ENCODE measurements around the gene MTMR3.

MTMR3 gene

DNA sequence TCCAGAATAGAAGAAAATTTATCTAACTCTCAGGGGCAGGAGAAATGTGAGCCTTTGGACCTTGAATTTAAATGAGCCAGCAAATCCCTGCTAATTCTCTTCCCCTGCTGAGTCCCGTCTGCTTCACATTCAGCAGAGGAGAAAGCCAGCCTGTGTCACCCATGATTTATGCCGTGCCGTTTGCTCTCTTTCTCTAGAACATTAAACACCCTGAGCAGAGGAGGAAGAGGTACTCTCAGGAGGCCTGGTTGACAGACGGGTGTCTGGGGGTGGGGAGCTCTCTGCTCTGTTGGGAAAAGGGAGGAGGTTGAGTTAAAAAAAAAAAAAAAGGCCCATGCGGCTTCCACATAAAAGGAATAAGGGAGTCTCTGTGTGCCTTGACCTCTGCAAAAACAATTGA, 11.3 kb upstream of the MTMR3 start:
- no peak for DNase-seq

DNA sequence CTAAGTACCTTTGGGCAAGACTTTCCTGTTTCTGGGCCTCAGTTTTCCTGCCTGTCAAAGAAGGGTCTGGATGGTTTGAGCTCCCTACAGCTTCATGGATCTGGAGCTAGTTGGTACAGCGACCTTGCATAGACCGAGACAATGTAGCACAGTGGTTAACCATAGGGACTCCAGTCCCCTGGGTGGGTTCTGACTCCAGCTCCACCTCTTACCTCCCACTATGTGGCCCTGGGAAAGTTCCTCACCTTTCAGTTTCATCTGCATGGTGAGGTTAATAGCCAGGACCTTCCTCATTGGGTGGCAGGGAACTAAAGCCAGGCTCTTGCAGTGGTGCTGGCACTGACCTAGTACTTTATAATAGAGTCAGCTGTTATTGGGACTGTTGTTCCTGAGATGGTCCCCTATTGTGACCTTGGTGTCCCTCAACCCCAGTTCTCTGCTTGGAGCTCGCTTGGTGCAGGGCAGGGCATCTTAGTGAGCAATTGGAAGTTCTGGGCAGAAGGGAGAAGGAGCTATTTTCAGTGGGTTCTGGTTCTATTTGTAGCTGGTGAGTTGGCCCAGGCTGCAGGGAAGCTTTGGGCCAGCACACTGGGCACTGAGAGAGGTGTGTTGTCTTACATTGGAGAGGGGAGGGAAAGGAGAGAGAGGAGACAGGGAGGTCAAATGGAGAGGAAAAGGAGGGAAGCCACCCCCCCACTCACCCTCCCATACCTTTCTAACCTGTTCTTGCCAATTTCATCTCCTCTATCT, 10.7 kb upstream of the MTMR3 start:
- DNase-seq, result no peak

DNA sequence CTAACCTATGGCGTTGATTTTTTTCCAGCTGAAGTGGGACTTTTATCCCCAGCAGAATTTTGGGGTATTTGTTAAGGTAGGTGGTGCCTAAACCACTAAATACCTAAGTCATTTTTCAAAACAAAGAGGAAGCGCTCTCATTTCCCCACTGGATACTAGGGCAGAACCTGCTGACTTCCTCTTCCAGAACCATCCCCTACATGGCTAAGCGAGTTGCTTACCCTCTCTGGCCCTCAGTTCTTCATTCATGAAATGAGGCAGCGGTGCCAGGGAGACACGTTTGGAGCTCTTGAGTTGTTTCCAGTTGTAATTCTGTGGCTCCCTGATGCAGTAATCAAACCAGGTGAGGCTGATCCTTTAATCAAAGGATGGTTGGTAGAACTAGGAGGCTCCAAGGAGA, 10.0 kb upstream of the MTMR3 start:
- no peak for DNase-seq

DNA sequence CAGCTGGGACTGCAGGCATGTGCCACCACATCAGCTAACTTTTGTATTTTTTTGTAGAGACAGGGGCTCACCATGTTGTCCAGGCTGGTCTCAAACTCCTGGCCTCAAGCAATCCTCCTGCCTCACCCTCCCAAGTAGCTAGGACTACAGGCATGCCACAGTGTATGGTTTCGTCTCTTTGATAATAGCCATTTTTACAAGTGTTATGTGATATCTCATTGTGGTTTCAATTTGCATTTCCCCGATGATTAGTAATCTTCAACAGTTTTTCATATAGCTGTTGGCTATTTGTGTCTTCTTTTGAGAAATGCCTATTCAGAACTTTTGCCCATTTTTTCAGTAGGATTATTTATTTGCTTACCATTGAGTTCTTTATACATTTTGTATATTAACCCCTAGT, 9.0 kb upstream of the MTMR3 start:
- DNase-seq, result no peak

DNA sequence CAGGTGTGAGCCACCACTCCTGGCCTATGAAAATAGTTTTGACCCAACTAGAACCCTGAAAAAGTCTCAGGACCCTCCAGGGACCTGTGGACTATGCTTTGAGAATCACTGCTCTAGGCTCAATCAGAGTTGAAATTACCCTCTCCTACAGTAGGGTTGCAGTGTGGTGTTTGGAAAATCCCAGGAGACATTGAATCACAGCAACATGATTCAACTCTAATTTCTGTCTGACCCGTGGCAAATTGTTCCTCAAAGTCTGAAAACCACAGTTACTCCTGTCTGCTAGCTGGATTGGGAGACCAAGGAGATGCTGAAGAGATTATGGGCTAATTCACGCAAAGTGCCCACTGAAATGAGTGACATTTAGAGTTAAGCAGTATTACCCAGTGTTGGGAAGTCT, 5.4 kb upstream of the MTMR3 start:
- no peak for DNase-seq

DNA sequence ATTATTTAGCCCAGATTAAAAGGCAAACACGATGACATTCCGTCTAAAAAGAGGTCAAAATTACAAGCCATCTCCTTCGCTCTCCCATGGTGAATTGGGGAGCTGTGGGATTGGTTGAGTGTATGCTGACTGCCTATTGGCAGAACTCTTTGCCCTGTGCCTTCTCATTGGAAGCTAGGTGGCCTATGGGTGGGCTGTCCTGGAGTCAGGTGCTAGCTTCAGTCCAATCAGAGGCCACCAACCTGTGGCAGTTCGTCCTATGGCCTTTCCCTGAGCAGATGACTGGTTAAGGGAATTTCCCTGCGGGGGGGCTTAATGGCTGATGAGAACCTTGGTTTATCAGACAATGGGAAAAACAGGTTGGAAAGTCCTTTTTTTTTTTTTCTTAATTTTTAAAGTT, 3.2 kb upstream of the MTMR3 start:
- no peak for DNase-seq

DNA sequence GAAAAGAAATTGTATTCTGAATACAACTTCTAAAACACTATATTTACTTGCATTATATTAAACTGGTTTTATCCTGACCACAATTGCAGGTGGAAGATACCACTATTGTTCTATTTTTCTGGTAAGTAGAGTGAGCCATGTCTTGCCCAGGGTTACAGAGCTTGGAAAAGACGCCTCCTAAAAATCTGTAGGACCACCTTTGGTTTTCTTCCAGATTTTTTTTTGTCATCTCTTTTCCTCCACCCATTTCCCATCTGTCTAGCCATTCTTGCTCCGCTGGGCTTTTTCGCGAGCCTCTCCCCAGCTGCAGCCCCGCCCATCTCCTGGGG, 294 bp upstream of the MTMR3 start:
- DNase-seq, result no peak

DNA sequence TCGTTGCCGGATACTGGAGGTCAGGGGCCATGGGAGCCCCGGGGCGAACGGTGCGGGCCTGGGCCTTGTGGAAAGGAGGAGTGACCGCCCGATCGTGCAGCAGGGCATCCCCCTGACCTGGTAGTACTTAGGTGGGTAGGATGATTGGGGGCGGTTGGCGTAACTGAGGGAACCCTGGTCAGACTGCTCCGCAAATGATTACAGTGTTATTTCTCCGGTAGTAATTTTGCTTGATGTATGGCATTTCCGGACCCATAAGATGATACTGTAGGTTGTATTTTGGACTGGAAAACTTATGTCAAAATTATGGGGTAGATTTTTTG, 762 bp downstream of the MTMR3 start:
- no peak for DNase-seq

DNA sequence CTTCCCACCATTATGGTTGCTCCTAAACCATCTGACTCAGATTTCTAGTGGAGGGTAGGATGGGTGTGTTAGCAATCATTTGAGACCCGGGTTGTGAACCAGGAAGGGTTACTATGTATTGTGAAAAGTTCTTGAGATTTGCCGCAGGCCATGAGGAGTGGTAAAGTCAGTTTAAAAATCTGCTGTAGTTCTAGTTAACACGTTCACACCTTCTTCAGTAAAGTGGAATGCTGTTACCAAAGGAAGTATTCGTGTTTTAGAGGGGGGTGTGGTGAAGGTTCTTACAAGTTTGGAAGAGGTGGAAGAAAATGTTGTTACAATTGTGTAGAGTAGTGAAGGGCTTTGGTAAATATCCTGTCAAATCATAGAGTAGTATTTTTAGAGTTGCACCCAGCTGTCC, 2.6 kb downstream of the MTMR3 start:
- DNase-seq, result no peak

DNA sequence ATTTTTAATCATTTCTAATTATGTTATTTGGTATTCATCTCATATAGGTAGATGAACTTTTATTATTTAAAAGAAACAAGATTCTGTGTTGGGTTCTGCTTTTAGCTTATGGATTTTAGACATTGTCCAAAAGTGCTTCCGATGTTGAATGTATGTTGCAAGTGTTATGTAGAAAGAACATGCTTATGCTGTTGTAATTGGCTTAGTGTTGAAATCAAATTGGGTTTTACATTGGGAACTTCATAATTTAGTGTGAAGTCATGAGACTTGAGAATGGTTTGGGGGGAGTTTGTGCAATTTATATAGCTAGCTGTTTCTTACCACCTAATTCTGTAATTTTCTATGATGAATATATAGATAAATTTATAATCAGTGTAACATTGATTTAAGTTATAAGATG, 3.6 kb downstream of the MTMR3 start:
- no peak for DNase-seq

DNA sequence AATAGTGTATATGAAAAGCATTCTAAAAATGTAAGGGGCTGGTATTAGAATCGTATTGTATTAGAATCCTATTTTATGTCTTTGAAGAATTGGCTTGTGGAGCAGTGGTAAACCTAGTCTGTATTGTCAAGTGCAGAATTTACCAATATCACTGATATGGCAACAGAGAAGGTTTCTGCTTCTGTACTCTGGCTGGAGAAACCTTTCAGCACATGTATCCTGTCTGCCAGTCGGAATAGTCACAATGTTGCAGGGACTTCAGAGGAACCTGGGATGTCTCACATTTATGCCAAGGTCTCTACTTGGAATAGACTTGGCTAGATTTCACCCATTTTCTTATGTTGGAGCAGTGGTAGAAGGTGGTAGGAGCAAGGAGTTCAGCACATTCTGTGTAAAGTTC, 4.4 kb downstream of the MTMR3 start:
- no peak for DNase-seq

DNA sequence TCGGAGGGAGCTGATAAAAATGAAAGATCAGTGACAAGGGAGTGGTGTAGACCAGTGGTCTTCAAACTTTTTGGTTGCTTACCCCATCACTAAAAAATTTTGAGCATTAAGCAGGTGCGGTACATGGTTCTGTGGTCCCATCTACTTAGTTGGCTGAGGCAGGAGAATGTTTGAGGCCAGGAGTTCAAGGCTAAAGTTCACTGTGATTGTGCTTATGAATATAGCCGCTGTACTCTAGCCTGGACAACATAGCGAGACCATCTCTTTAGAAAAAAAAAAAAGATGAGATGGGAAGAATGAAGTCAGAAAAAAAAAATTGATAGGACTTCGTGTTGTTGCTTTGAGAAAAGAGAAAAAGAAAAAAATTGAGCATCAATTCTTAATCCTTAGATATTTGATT, 7.8 kb downstream of the MTMR3 start:
- DNase-seq, result no peak

DNA sequence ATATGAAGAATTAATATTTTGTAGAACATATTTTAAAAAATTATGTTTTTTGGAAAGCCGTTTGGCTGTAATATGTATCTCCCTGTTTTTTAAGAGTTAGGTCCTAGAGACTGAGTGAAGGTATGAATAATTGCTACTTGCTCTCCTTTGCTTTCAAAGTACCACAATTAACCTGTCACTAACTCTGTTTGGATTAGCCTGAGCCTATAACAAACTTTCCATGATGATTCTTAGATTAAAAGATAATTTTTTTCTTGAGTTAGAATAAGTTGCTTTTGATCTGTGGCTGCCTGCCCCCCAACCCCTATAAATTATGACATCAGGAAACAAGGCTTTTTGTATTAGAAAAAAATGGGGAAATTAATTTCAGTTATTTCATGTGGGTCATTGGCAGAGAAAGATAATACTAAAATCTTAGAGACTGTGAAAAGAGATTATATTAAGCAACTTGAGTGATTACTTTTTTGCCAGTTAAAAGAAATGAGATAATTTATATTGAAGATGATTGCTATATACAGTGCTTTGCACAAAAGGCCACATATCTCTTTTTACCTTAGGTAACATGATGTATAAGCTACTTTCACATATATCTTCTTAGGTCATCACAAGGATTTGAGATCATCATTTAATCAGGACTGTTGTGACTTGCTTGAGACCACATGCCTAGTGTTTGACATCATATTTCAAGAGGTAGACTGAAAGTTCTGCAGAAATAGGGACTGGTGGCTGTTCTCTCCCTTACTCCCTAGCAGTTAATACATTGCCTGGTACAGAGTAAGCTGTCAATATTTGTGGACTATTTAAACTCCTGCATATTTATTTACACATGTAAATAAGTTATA, 9.6 kb downstream of the MTMR3 start:
- DNase-seq, result no peak

DNA sequence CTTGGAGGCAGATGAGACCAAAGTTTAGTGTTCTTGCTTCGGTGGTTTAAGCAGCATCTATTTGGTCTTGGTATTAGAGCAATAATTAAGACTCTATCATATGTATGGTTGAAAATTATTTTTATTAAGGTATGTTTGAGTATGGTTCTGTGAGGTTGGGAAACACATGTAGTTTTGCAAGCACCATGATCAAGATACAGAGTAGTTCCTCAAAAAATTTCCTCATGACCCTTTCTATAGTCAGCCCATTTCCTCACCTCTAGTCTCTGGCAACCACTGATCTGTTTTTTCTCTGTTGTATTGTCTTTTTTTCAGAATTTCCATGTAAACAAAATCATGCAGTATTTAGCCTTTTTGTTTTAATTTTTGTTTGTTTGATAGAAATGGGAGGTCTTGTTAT, 18.4 kb downstream of the MTMR3 start:
- no peak for DNase-seq

DNA sequence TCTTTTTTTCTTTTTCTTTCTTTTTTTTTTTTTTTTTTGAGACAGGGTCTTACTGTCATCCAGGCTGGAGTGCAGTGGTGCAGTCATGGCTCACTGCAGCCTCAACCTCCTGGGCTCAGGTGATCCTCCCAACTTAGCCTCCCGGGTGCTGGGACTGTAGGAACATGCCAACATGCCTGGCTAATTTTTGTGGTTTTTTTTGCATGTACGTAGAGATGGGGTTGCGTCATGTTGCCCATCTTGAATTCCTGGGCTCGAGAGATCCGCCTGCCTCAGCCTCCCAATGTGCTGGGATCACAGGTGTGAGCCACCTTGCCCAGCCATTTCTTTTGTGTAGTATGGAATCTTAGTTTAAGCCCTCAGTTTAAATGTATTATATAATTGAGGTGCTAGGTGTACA, 20.4 kb downstream of the MTMR3 start:
- no peak for DNase-seq

DNA sequence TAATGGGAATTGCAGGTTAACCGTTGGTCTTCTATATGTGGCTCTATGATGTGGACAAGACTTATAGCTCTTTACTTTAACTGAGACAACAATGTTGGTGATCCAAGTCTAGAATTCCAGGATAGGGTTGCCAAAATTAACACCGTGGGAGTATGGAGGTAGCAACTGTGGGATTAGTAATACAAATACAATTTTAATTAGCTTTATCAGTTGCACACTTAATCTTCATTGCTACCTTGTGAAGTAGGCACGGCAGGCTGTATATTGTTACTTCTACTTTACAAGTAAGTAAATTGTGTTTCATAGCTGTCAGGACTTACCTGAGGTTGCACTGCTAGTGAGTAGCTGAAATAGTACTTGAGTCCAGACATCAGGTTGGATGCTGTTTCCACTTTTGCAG, 21.0 kb downstream of the MTMR3 start:
- no peak for DNase-seq

DNA sequence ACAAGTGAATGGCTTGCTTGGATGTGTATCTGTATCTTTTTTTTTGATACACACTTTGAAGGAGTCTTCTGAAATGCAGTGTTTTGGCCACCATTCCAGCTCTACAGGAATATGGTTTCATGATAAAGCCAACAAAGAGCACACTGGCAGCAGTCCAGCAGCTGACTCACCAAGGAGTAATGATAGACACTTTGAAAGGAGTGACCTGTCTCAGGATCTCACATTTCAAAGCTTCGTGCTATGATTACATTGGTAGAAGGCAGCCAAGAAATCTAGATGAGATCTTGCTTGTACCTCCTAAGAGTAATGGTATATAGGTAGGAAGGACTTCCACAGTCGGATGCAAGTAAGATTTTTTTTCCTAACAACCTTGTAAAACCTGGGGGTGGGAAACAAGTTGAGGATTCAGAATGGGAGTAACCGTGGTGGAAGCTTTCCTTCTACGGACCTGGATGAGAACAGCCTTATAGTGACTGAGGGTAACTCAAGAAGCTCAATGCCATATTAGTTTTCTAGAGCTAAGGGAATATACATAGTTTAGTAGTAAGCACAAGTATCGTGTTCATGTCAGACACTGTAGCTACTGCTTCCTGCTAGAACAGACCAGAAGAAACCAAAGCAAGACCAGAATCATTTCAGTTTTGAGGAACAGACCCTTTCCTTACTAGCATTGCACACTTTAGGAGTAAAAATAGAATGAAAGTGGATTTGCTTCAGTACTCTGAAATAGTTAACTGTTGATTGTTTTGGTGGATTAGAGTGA, 25.0 kb downstream of the MTMR3 start:
- DNase-seq, result no peak

DNA sequence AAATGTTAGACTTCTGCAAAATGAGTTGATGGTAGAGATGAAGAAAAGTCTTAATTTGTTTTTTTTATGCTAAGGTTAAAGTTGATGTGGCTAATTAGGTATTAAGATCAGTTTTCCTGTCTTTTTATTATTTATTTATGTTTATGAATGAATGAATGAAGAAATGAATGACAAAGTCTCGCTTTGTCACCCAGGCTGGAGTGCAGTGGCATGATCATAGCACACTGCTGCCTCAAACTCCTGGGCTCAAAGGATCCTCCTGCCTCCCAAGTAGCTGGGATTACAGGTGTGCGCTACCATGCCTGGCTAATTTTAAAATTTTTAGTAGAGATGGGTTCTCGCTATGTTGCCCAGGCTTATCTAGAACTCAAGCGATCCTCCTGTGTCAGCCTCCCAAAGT, 29.2 kb downstream of the MTMR3 start:
- no peak for DNase-seq

DNA sequence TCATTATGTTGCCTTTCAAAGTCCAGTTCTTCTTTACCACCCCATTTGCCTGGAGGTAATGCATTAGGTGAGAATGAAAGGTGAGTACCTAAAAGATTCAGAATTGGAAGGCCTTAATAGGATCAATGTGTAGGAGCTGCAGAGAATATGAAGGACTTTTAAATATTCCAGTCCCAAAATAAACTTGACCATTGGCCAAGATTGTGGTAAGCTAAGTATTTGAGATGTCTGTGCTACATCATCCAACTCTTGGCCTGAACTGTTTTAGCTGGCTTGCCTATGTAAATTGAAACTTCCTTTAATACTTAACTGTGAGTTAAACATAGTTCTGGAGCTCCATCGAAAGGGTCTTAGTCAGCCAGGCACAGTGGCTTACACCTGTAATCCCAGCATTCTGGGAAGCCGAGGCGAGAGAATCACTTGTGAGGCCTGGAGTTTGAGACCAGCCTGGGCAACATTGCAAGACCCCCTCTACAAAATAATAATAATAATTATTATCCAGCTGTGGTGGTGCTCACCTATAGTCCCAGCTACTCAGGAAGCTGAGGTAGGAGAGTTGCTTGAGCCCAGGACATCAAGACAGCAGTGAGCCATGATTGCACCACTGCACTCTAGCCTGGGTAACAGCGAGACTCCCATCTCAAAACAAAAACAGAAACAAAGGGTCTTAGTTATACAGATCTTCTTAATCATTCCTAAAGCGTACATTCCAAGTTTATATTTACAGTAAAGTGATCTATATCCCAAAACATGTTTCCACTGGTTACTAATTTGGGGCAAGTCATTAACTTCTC, 29.8 kb downstream of the MTMR3 start:
- no peak for DNase-seq

DNA sequence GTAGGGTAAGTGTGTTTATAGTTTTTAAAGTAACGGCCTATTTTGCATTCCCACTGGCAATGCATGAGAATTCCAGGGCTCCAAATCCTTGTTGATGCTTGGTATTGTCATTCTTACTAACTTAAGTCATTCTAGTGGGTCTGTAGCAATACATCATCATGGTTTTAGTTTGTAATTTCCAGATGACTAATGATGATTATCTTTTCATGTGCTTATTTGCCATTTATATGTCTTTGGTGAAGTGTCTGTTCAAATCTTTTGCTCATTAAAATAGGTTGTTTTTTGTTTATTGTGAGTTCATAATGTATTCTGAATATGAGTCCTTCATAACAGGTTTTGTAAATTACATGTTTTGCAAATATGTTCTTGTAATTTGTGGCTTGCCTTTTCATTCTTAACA, 31.2 kb downstream of the MTMR3 start:
- no peak for DNase-seq

DNA sequence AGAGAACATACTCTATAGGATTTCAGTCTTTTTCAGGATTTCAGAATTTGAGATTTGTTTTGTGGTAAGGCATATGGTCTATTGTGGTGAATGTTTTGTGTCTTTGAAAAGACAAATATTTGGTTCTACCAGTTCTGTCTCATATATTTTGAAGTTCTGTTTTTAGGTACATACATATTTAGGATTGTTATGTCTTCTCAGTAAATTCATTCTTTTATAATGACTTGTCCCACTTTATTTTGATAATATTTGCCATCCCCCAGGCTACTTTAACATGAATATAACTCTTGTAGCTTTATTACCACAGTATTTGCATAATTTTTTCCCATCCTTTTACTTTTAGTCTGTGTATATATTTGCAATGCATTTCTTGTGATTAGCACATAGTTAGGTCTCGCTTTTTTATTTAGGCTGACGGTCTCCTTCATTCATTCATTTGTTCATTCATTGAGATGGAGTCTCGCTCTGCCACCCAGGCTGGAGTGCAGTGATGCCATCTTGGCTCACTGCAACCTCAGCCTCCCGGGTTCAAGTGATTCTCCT, 32.1 kb downstream of the MTMR3 start:
- no peak for DNase-seq

DNA sequence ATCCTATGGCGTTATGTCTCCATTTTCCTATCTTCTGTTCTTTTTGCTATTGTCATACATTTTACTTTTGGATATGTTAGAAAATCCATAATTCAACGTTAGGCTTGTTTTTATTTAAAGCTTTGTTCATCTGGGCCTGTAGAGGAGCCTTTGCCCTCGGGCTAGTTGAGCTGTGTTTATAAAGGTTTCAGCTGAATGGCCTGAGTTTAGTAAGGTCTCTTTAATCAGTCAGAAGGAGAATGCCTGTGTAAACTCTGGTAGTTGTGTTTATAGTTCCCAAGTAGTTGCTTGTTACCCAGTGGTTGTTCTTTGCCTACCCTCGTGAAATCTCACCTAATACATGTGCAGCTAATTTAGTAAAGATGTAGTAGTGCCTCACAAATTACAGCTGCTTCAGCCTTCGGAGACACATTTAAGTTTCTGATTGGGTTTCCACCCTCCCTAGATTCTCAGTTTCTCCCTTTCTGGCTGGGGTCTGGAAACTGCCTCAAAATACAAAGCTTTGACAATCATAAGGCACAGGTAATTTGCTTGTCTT, 33.1 kb downstream of the MTMR3 start:
- DNase-seq, result no peak

Data from cortex of kidney (tissue), 1 donor.